ENCODE data around the gene WSB2. TPM values are rescaled to one million over a fixed set of nuclear protein-coding genes. Genes with fewer than 3 reads are reported as not detected.

The WSB2 gene
- total RNA-seq, 4 donors from 2014 or later = 22.4 to 59.2 (median 45.0) TPM

GRCh38 chr12:118058227-118058626 is 2.8 kb downstream of the WSB2 start:
- Histone ChIP-seq H3K4me3 (no peak overlapping the region), H3K9me3 (no peaks in the 10 kb centered on the region), H3K36me3 (no peaks in the 10 kb centered on the region), H3K4me1 (peaks cover 0 to under 1% of the 10 kb centered on the region in 2 donors), H3K27me3 (no peaks in the 10 kb centered on the region), H3K27ac (no peak overlapping the region)
- intact Hi-C loops (cut with DNase I; ENCODE audit: low total_unique reads) = no loop called here
- TF ChIP-seq CTCF (IDR thresholded peaks at IDR 0.05) (no peak), POLR2A (IDR thresholded peaks at IDR 0.05) (no peak)
- DNase-seq = no peak

GRCh38 chr12:118055865-118056773 is 4.9 kb downstream of the WSB2 start:
- Histone ChIP-seq H3K9me3 (no peaks in the 10 kb centered on the region), H3K4me3 (no peak overlapping the region), H3K27ac (no peak overlapping the region), H3K27me3 (no peaks in the 10 kb centered on the region), H3K4me1 (peaks cover 0 to 7% of the 10 kb centered on the region in 2 donors), H3K36me3 (no peaks in the 10 kb centered on the region)
- intact Hi-C loops (cut with DNase I; ENCODE audit: low total_unique reads) = no loop called here
- no peak for TF ChIP-seq POLR2A (IDR thresholded peaks at IDR 0.05)
- no peak for TF ChIP-seq CTCF (IDR thresholded peaks at IDR 0.05)
- no peak for DNase-seq

GRCh38 chr12:118055144-118055557 is 5.8 kb downstream of the WSB2 start:
- H3K27me3 ChIP-seq = no peaks in the 10 kb centered on the region
- no peak overlapping the region for H3K27ac ChIP-seq
- no peak overlapping the region for H3K4me3 ChIP-seq
- H3K9me3 ChIP-seq = no peaks in the 10 kb centered on the region
- TF ChIP-seq CTCF (IDR thresholded peaks at IDR 0.05) = peak in 2 of 4 experiments; percentile 26 to 39
- TF ChIP-seq POLR2A (IDR thresholded peaks at IDR 0.05) = no peak
- H3K36me3 ChIP-seq = no peaks in the 10 kb centered on the region
- DNase-seq = peak in 1 of 2 donors; percentile 23
- intact Hi-C loops (cut with DNase I; ENCODE audit: low total_unique reads) = no loop called here
- peaks cover 0 to 7% of the 10 kb centered on the region in 2 donors for H3K4me1 ChIP-seq

- intact Hi-C loops (cut with DNase I; ENCODE audit: low total_unique reads) = no loop called here
- H3K4me1 ChIP-seq = peaks cover 0 to 7% of the 10 kb centered on the region in 2 donors
- no peaks in the 10 kb centered on the region for H3K27me3 ChIP-seq
- DNase-seq = no peak
- no peaks in the 10 kb centered on the region for H3K9me3 ChIP-seq
- H3K27ac ChIP-seq = peak overlapping the region; percentile 28 to 38
- no peak overlapping the region for H3K4me3 ChIP-seq
- TF ChIP-seq POLR2A (IDR thresholded peaks at IDR 0.05) (no peak), CTCF (IDR thresholded peaks at IDR 0.05) (no peak)
- H3K36me3 ChIP-seq = no peaks in the 10 kb centered on the region
These were observed 7.7 kb downstream of the WSB2 start for GRCh38 chr12:118053071-118053985.

Measured in uterus (tissue), 4 donors.